GM21723 (cell line): ENCODE results near the gene NUPR1.
"Not testable (repeated sequence)": the region's sequence is repeated elsewhere in the genome, so short reads cannot be mapped to it uniquely, and the experiment has no call there.

ENCODE experiments used
- ATAC-seq: cut with Tn5 transposase; IDR thresholded peaks from one replicate; pipeline ENCODE4 v1.9.1; 2021; ENCODE audit warnings: mild to moderate bottlenecking, moderate library complexity; ENCODE audit not compliant: unreplicated experiment

Gene NUPR1

DNA sequence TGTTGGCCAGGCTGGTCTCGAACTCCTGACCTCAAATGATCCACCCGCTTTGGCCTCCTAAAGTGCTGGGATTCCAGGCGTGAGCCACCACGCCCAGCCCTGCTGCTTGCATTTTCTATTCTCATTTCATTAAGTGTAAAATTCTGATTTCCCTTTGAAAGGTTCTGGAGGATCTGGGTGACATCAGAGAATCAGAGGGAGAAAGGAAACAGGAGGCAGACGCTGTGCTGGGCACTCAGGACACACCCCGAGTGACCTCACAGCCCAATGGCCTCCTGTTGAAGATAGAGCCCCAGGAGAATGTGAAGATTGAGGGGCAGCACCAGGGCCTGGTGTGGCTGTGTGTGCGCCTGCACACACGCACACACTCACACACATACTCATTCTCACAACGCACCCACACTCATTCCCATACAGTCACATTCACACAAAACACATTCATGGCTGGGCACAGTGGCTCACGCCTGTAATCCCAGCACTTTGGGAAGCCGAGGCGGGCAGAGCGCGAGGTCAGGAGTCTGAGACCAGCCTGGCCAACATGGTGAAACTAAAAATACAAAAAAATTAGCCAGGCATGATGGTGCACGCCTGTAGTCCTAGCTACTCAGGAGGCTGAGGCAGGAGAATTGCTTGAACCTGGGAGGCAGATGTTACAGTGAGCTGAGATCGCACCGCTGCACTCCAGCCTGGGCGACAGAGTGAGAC, 38.1 kb downstream of the NUPR1 start:
- not testable (repeated sequence) for ATAC-seq

DNA sequence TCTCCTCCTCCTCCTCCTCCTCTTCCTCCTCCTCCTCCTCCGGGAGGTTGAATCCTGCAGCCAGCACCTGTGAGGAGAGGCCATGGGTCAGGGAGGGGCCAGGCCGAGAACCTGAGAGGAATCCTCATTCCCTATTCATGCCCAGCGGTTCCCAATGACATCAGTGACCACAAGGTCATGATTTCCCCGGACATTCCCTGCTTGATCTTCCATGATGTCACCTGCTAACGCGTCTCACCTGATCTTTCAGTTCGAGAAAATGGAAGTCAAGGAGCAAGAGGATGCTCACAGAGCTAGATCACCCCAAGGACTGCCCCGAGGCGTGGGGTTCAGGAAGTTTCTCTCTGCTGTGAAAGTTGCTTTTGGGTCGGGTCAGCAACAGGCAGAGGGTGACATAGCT, 38.9 kb downstream of the NUPR1 start:
- ATAC-seq = no peak

DNA sequence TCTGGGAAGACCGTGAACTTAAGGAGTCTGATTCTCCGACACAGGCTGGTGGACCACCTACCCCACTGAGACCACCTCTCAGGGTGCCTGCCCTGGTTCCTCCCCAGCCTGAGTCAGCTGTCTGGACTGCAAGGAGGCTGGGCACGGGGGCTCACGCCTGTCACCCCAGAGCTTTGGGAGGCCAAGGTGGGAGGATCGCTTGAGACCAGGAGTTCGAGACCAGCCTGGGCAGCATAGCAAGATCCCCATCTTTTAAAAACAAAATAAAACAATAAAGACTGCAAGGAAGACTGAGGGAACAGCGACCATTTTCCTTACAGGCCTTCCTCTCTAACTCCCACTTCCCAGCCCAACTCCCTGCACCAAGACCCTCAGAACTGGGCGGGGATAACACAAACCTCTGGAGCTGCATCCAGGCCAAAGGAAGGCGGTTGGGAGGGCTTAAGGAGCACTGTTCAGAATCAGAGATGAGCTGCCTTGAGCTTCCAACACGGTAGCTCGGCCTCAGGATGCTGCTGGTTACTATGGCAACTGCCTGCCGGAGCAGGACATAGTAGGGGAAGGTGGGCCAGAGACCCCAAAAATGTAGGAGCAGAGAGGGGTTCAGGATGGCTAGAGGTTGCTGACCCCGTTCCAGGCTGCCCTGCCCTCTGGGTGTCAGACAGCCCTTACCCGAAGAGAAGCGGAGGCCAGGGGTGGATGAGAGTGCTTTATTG, 40.0 kb downstream of the NUPR1 start:
- ATAC-seq = no peak

DNA sequence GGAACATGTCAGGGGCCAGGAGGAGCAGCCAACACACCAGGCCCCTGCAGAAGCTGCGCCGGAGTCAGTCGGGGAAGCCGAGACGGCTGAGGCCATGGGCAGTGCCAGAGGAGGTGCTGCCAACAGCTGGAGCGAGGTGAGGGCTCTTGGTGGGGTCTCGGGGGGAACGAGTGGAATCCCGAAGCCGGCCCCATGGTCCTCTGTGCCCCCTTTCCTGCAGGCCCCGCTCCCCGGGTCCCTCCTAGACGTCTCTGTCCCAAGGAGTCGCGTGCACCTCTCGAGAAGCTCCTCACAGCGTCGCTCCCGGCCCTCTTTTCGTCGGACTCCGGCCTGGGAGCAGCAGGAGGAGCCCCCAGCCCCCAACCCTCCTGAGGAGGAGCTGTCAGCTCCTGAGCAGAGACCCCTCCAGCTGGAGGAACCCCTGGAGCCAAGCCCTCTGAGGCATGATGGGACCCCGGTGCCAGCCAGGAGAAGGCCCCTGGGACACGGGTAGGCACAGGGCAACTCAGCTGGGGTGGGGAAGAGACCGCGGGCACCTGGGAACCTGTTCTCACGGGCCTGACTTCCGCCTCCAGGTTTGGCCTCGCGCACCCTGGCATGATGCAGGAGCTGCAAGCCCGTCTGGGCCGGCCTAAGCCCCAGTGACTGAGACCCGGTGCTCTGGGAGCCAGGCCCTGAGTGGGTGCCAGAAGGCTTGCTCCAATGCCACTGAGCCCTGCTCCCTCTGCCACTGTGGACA, 40.7 kb downstream of the NUPR1 start:
- ATAC-seq = no peak

DNA sequence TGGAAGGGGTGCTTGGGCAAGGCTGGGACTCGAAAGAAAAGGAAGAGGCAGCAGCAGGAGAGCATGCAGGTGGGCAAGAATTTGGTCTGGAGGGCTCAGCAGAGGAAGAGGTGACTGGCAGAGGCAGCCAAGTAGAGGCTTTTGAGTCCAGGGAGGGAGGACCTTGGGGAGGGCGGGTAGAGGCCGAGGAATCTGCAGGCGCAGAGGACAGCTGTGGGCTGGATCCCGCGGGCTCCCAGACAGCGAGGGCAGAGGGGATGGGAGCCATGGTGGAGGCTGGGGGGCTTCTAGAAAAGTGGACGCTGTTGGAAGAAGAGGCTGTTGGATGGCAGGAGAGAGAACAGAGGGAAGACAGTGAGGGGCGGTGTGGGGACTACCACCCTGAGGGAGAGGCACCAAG, 41.4 kb downstream of the NUPR1 start:
- no peak for ATAC-seq

DNA sequence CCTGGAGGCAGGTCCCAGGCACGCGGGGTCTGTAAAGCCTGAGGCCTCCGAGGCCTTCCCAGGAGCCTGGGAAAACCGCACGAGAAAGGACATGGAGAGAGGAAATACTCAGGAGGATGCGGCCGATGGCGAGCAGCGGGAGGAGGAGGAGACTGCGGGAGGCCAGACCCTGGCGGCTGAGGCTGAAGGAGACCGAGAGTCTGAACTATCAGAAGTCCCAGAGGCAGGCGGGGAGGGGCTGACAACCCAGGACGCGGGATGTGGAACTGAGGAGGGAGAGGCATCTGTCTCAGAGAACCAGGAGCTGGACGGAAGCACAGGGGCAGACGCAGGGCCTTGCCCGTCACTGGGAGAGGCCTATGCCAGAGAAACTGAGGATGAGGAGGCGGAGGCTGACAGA, 41.9 kb downstream of the NUPR1 start:
- ATAC-seq = no peak

DNA sequence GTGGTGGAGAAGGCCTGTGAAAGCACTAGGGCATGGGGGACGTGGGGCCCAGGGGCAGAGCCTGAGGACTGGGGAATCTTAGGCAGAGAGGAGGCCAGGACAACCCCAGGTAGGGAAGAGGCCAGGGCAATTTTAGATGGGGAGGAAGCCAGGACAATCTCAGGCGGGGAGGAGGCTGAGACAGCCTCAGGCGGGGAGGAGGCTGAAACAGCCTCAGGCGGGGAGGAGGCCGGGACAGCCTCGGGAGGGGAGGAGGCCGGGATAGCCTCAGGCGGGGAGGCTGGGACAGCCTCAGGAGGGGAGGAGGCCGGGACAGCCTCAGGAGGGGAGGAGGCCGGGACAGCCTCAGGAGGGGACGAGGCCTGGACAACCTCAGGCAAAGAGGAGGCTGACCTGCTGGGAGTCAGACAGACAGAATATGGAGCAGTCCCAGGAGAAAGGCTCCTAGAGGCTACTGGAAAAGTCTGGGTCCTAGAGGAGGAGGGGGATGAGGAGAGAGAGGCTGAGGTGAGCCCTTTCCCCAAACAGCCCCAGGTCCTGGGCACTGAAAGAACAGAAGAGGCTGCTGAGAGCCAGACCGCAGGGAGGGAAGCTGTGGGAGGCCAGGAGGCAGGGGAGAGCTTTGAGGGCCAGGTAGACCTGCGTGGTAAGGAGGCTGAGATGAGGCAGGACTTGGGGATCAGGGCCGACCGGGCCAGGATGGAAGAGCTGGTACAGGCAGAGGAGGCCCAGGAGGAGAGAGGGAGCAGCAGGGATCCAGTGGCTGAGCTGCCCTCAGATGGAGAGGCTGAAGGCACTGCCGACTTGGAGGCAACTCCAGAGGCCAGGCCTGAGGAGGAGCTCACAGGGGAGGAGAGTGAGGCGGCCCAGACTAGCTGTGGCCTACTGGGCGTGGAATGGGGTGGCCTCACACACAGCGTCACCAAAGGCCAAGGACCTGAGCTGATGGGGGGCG, 42.7 kb downstream of the NUPR1 start:
- no peak for ATAC-seq

DNA sequence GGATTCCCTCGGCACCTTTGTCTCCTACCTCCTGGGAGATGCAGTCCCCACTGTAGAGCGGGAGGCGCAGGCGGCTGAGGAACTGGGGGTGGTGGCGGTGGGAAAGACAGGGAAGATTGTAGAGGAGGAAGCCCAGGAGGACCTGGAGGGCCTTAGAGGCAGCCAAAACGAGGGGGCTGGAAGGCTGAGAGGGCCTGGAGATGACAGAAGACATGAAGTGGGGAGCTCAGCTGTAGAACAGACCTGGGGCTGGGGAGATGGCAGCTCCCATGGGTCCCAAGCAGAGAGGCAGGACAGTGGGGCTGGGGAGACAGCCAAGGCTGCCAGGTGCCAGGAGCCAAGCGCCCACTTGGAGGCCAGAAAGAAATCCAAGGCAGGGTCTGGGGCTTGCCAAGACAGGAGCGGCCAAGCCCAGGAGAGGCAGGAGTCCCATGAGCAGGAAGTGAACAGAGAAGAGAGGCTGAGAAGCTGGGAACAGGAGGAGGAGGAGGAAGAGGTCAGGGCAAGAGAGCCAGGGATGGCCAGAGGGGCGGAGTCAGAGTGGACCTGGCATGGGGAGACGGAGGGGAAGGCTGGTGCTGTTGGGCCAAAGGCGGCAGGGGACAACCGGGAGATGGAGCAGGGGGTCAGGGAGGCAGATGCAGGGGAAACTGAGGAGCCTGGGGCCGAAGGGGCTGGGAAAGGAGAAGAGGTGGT, 43.5 kb downstream of the NUPR1 start:
- no peak for ATAC-seq

DNA sequence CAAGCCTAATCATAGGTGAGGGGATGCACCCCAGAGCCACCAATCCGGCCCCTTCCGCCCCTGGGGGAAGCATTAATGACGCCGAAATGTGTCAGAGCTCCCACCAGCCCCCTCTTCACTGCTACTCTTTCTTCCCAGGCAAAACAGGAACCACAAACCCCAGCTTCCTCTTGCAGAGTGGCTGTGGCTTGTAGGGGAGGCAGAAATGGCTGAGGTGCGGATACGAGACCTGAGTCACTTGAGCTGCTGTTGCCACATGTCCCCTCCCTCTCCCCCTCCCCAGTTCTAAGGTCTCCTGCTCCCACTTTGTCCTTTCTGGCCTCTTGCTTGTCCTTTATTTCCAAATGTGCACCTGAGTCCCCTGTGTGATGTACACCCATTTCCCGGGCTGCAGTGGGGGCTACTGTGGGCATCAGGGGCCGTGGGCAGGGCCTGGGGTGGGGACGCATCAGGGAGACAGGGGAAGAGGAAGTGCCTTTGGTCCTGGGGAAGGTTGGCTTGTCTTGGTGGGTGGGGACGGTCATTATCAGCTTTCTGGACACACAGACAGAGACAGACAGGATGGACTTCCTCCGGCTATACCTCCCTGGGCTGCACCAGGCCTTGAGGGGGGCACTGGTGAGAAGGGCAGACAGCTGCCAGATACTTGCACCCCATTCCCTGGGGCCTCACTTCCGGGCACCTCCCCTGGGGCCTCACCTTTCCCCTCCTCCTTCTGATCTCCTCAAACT, 44.5 kb downstream of the NUPR1 start, which contains the start of gene APOBR:
APOBR (plus strand) TSS at position 523 of the 731 bp plus-strand sequence; CDS start at position 562, 39 bp downstream.
- ATAC-seq = peak; percentile 45

DNA sequence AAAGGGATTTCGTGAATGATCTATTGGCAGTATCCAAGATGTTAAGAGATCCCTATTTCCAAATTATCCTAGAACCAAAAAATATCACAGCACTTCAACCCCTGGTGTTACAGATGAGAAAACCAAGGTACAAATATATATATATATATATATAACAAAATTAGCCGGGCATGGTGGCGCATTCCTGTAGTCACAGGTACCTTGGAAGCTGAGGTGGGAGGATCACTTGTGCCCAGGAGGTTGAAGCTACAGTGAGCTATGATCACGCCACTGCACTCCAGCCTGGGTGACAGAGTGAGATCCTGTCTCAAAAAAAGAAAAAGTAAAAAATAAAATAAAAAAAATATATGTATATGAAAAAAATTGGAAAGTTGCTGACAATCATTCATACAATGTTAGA, 46.3 kb downstream of the NUPR1 start:
- ATAC-seq = no peak

DNA sequence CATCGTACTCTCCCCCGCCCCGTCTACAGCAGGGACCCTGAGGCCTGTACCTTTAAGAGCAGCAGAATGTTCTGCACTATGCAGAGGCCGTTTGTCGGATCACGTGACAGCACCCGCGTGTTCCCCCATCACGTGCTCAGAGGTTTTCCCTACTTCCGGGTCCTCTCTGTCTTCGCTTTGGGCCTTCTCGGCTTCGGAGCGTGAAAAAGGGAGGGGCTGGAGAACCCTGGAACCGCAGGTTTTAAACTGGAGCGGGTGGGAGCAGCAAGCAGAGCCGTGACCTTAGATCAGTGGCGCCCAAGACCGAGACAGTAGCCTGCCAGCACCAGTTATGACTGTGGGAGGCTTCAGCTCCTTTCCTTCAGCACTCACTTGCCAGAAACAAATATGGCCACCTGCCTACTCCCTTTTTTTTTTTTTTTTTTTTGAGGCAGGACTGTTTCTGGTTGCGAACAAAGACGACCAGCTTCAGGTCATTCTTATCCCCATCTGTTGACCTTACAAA, 46.8 kb downstream of the NUPR1 start, which contains the start of gene CLN3:
CLN3 (minus strand) TSS at position 105 of the 505 bp plus-strand sequence. CDS start 315 bp downstream, outside the sequence.
- ATAC-seq = peak; percentile 70

DNA sequence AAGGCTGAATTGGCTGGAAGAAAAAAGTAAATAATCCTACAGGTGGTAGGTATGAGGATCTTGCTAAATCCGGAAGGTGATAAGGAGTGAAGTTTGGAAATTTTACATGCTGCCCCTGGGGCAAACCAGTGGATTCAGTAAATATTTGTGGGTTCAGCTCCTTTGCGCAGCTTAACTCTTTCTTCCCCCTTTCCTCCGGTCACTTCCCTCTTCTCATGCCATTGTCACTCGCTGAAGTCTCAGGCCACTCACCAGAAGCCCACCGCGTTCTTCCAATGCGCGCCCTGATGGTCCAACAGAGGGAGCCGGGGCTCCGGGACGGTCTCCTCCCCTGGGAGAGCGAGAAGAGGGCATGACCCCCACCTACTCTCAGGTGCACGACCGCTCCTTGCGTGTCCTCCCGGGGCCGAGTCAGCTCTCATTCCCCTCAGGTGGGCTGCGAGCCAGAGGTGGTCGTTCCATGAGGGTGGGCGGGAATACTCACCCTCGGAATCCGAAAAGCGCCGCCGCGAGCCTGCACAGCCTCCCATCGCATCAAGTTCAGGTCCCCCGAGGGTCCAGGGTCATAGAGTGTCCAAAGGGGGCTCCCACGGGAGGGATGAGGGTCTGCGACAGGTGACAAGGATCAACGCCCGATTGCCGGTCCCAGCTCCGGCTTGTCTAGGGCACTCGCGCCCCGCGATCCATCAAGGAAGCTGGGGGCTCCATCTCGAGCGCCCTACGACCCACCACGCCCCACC, 47.4 kb downstream of the NUPR1 start:
- ATAC-seq = peak; percentile 7

DNA sequence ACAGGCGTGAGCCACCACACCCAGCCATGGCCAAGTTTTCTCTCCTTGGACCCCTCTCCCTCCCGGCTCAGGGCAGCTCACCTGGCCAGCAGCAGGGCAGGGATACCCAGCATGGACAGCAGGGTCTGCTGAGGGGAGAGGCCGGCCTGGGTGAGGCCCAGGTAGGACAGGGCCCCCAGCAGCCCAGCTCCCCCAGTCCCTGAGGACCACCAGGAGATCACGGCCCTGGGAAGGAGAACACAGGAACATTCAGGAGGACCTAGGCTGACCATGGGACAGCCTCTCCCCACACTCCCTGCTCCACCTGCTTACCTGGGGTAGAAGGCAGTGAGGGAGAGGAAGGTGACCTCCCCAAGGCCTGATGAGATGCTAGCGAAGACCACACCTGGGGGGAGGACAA, 52.5 kb downstream of the NUPR1 start:
- ATAC-seq = no peak

DNA sequence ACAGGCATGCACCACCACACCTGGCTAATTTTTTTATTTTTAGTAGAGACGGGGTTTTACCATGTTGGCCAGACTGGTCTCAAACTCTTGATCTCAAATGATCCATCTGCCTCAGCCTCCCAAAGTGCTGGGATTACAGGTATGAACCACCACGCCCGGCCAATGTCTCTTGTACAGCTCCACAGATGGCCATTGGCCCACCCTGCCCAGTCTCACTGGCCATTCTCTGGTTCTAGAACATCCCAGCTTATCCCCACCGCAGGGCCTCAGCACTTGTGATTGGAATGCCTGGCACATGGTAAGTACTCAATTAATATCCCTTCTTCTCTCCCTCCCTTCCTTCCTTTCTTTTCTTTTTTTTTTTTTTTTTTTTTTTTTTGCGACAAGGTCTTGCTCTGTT, 55.4 kb downstream of the NUPR1 start:
- not testable (repeated sequence) for ATAC-seq
